HG03139 (cell line): ENCODE results near the gene GRAMD1B.
"Not testable (repeated sequence)": the region's sequence is repeated elsewhere in the genome, so short reads cannot be mapped to it uniquely, and the experiment has no call there.

ENCODE experiments used
- ATAC-seq: cut with Tn5 transposase; IDR thresholded peaks from one replicate; pipeline ENCODE4 v1.9.1; 2021; ENCODE audit not compliant: unreplicated experiment

The GRAMD1B gene

DNA sequence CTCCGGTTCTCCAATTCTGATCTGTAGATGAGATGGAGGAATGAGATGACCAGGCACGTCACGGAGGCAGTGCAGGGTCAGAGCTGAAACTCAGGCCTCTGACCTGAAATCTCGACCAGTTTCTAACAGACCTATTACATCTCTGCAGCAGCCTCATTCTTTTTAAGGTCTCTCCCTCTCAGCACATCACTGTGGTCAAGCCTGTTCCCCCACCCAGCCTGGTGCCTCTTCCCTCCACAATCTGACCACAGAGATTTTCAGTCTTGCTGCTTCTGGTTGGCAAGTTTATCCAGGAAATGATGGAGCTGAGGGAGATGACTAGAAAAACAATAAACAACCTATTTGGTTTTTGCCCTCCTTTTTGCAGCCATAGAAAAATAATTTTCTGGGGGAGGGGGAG, 9.5 kb downstream of the GRAMD1B start:
- ATAC-seq = no peak

DNA sequence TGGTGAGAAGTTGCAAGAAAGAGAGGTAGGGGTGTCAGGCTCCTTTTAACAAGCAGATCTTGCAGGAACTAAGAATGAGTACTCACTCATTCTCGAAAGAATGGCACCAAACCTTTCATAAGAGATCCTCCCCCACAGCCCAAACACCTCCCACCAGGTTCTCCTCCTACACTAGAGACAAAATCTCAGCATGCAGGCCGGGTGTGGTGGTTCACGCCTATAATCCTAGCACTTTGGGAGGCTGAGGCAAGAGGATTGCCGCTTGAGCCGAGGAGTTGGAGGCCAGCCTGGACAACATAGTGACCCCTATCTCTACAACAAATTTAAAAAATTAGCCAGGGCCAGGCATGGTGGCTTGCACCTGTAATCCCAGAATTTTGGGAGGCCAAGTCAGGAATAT, 11.1 kb downstream of the GRAMD1B start:
- no peak for ATAC-seq

DNA sequence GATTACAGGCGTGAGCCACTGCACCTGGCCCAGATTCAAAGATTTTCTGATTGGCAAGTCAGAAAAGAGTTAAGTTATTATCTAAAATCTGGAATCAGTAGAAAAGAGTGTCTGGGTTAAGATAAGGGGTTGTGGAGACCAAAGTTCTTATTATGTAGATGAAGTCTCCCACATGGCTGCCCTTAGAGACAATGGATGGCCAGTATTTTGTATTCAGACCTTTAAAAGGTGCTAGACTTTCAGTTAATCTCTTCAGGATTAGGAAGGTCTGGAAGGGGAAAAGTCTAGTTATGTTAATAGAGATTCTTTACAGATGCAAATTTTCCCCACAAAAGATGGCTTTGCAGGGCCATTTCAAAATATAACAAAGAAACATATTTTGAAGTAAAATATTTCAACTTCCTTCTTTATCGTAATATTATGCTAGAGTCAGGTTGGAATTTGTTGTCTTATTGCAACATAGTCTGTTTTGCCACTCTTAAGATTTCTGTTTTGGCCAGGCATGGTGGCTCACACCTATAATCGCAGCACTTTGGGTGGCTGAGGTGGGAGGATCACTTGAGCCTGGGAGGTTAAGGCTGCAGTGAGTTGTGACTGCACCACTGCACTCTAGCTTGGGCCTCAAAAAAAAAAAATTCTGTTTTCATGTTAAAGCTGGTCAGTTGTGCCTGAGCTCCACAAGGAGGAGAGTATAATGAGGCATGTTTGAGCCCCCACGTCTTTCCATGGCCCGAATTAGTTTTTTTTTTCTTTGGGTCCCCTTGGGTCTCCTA, 14.0 kb downstream of the GRAMD1B start:
- ATAC-seq = no peak

DNA sequence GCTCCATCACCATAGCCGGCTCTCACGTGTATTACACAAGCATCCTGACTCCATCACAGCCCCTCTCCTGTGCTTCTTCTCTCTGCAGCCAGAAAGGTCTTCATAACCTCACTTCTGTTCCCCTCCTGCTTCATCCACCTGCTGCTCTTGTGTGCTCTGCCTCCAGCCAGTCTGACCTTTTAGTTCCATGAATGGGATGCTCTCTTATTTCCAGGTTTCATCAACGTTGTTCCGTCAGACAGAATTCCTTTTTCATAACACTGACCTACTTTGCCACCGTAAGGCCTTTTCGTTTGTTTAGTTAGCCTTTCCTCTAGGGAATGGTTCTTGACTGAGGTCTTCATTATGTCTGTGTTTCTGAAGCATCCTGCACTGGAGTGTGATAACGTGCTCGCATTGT, 18.8 kb downstream of the GRAMD1B start:
- no peak for ATAC-seq

DNA sequence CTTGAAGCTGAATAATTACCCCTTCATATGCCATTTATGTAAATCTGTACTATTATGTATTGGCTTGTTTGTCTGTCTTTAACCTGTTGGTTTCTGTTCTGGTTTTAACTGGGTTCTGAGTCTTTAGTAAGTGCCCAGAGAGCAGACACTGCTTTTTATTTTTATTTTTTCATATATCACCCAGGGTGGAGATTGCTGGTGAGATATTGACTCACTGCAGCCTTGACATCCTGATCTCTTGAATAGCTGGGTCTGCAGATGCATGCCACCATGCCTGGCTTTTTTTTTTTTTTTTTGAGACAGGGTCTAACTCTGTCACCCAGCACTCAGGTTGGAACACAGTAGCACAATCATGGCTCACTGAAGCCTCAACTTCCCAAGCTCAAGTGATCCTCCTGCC, 19.4 kb downstream of the GRAMD1B start:
- no peak for ATAC-seq

GRCh38 chr11:123450623-123451022, 20.6 kb downstream of the GRAMD1B start:
- no peak for ATAC-seq

DNA sequence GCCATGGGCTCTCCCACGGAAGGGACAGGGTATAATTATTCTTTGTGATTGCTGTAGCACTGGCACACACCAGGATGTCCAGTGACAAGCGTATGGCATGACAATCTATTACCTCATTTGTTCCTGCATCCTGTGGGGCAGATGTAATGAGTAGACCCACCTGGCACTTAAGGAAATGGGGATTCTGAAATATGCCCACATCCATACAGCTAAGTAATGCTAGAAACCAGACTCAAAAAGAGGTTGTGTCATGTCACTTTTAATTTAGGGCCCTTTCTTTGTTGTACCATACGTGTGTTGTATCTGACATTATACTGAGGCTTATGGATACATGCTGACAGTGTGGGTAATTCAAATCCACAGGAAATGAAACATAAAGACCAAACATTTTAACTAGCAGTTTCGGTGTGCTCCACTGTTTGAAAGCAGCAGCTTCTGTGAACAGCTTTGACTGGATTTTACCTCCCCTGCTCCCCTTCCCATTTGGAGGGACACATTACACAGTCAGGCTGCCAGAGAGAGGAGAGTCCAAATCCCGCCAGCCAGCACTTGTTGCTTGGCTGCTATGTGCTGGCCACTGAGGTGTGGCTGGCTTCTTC, 21.2 kb downstream of the GRAMD1B start:
- ATAC-seq = no peak

DNA sequence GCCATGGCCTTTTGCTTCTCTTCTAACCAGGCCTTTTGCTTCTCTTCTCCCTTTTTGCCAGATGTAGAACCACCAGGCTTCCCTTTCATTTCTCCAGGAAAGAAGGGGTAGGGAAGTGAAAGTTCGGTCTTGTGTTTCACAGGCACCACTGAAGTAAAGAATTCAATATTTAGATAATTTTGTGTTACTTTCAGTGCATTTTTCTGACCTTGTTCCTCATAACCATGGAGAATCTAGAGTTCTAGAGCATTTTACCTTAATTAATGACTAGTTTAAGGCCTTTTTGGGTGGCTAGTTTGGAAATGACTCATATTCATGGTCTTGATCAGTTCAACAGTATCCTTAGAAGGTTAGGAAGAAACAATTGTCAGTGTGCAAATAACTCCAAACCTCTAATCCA, 22.7 kb downstream of the GRAMD1B start:
- no peak for ATAC-seq

DNA sequence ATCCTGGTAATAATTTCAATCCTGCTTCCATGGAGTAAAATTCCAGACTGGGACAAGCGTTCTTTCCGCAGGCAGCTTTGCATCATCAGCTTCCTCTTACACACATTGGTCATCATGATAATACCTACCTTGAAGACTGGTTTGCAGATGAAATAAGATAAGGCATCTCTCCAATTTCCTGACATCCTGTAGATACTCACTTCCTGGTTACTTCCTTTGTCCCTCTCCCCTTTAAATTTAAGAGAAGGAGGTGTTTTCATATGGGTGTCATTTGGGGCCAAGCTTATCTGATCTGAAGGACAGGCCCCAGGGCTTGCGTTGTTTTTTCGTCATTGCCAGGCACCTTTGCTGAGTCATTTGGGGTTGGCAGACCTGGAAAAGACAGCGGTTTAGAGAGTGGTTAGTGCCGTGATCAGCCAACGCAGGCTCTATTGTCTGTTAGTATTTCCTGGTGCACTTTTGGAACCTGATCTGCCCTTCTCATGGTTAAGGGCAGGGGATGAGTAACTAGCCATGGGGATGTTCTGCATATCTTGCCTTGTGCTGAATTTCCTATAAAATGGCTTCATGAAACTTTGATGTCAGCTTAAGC, 24.1 kb downstream of the GRAMD1B start:
- no peak for ATAC-seq

GRCh38 chr11:123454796-123455195, 24.7 kb downstream of the GRAMD1B start:
- ATAC-seq = no peak

DNA sequence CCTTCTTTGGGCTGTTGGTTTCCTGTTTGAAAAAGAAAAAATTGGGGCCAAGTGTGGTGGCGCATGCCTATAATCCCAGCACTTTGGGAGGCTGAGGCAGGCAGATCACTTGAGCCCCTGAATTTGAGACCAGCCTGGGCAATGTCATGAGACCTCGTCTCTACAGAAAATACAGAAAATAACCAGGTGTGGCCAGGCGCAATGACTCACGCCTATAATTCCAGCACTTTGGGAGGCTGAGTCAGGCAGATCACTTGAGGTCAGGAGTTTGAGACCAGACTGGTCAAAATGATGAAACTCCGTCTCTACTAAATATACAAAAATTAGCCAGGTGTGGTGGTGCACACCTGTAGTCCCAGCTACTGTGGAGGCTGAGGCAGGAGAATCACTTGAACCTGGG, 26.4 kb downstream of the GRAMD1B start:
- ATAC-seq = not testable (repeated sequence)

GRCh38 chr11:123457187-123457770, 27.2 kb downstream of the GRAMD1B start:
- ATAC-seq = no peak

DNA sequence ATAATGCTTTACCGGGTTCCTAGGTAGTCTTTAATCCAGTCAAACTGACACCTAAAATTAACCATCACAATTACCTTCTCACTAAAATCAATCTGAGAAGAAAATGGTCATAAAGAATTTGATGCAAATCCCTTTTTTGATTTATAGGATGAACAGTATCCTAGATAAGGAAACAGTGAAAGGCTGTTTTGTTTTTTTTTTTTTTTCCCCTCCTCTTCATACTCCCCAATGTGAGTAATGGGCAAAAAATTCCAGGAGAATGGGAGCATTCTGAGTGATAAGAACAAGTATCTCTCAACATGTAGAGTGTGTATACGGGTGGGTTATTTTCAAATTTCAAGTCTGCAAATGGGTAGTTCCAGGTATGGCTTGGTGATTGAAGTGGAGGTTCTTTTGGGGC, 28.4 kb downstream of the GRAMD1B start:
- no peak for ATAC-seq

DNA sequence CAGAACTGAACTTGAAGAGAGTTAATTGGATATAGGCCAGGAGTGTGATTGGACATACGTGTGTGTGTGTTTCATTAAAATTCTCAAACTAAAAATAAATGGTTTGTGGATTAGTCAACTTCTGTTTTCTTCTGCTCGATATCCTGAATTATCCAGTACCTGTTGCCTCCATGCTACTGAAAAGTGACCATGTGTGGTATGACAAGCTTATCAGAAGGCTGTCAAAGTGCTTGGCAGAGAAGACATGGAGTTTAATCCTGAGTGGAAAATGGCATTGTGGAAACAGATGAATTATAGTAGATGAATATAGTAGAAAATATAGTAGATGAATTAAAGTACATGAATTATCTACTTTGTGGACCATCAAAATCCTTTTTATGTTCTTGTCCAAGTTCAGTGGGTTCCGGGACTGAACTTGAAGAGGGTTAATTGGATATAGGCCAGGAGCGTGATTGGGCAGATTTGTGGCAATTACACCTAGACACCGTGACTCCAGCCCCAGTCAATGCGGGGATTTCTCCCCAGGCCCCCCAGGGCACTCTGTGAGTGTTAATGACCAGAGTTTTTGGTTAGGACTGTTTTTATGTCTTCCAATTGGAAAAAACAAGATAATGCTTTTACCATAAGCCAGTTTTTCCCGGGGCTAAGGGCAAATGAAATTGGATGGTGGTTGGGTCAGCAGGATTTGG, 30.1 kb downstream of the GRAMD1B start:
- ATAC-seq = no peak

- ATAC-seq = no peak
Observed at GRCh38 chr11:123461164-123461563, 31.1 kb downstream of the GRAMD1B start.

- ATAC-seq = not testable (repeated sequence)
Observed at GRCh38 chr11:123465667-123466066, 35.6 kb downstream of the GRAMD1B start.

- not testable (repeated sequence) for ATAC-seq
Observed at GRCh38 chr11:123466172-123466571, 36.1 kb downstream of the GRAMD1B start.

- ATAC-seq = no peak
Observed at GRCh38 chr11:123469089-123469488, 39.0 kb downstream of the GRAMD1B start.

DNA sequence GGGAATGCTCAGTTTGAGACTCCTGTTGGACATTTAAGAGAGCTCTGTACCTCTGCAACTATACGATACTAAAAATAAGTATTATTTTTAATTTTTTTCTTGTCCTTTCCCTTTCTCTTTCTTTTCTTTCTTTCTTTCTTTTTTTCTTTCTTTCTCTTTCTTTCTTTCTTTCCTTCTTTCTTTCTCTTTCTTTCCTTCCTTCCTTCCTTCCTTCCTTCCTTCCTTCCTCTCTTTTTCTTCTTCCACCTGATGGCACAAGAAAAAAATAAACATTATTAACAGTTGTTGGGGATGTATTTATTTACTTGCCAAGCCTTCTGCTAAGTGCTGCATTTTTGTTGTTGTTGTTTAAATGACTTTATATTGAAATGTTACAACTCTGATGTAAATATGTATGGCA, 39.5 kb downstream of the GRAMD1B start:
- no peak for ATAC-seq

DNA sequence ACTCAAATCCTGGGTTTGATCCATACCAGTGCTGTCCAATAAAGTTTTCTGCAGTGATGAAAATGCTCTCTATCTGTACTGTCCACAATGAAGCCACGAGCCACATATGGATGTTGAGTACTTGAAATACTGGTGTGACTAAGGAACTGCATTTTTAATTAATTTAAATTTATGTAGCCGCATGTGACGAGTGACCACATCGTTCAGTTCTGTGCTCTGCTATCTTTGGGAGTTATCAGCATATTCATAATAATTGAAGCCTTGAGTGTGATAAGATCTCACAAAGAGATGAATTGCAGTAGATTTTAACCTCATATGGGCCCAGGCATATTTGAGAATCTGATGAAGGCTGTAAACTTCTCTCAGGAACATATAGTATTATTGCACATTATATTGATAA, 40.8 kb downstream of the GRAMD1B start:
- no peak for ATAC-seq

DNA sequence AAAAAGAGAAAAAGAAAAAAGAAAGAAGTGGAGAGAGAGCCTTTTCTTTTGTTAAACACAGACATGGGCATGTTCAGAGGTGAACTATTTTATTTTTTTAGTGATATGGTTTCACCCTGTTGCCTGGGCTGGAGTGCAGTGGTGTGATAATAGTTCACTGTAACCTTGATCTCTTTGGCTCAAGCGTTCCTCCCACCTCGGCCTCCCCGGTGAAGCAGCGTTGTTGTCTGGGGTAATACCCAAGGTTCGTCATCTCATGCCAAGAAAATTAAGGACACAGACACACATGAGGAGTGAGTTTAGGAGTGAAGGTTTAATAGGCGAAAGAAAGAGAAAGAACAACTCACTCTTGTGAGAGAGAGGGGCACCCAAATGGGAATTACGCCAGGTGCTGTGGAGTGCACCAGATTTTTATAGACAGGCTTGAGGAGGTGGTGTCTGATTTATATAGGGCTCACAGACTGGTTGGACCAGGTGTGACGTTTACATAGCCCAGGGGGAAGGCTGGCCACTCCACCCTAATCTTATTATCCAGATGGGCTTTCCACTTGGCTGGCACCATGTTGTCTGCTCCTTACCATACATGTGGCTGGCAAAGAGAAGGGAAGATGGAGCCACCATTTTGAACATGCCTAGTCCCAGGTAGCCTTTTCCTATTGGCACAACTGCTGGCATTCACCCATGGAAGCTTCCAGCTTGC, 42.3 kb downstream of the GRAMD1B start:
- ATAC-seq = no peak
